CD14-positive monocyte (primary cell): ENCODE data around the gene UQCC5. TPM values are rescaled to one million over a fixed set of nuclear protein-coding genes. Genes with fewer than 3 reads are reported as not detected.

Source experiments
- DNase-seq, 3 donors: peaks; one replicate each; pipeline ENCODE4 v3.0.0-alpha.2; 2011 to 2022
- H2AFZ ChIP-seq: 2 replicates; pipeline ENCODE4 v1.6.0; 2012; ENCODE audit warnings: mild to moderate bottlenecking, low read depth, low read length, inconsistent platforms; ENCODE audit not compliant: insufficient read depth, poor library complexity, severe bottlenecking
- H3K27ac ChIP-seq, 2 donors: 1 replicate in 1 of 2; 2 replicates in 1 of 2; pipeline ENCODE4 v1.5.1; 2012 to 2013; ENCODE audit warnings: low read length in 2 of 2, control low read depth in 1 of 2, inconsistent platforms in 1 of 2, low read depth in 1 of 2, mild to moderate bottlenecking in 1 of 2
- H3K27me3 ChIP-seq, 2 donors: one replicate each; pipeline versions ENCODE4 v1.6.0 to v1.6.1; 2011 to 2013; ENCODE audit warnings: low read length in 2 of 2; ENCODE audit not compliant: control insufficient read depth in 2 of 2, insufficient read depth in 2 of 2
- H3K36me3 ChIP-seq, 2 donors: replicated peaks in 1 of 2; 1 replicate in 1 of 2; 2 replicates in 1 of 2; pipeline versions ENCODE4 v1.5.1 to v1.6.1; 2012 to 2013; ENCODE audit warnings: low read length in 2 of 2, control low read depth in 1 of 2, inconsistent platforms in 1 of 2, mild to moderate bottlenecking in 1 of 2; ENCODE audit not compliant: insufficient read depth in 2 of 2, control insufficient read depth in 1 of 2
- H3K4me1 ChIP-seq, 2 donors: 1 replicate in 1 of 2; 2 replicates in 1 of 2; pipeline versions ENCODE4 v1.5.1 to v1.6.1; 2012 to 2013; ENCODE audit warnings: low read length in 2 of 2, control low read depth in 1 of 2, inconsistent platforms in 1 of 2, mild to moderate bottlenecking in 1 of 2, moderate library complexity in 1 of 2; ENCODE audit not compliant: insufficient read depth in 2 of 2, control insufficient read depth in 1 of 2
- H3K4me2 ChIP-seq: replicated peaks from 2 replicates; pipeline ENCODE3; 2012; ENCODE audit warnings: low read length, moderate library complexity, mild to moderate bottlenecking; ENCODE audit not compliant: poor library complexity, severe bottlenecking; ENCODE audit errors: extremely low read depth
- H3K4me3 ChIP-seq, 3 experiments: fragments of 200-600 bp in 1 of 3; sonication (generic) in 1 of 3; replicated peaks in 1 of 3; 1 replicate in 2 of 3; 2 replicates in 1 of 3; pipeline ENCODE4 v1.5.1; 2011 to 2013; ENCODE audit warnings: low read length in 3 of 3, mild to moderate bottlenecking in 3 of 3, control low read depth in 2 of 3, low read depth in 2 of 3, inconsistent platforms in 1 of 3, moderate library complexity in 1 of 3
- H3K79me2 ChIP-seq: 2 replicates; pipeline ENCODE4 v1.6.0; 2012; ENCODE audit warnings: mild to moderate bottlenecking, control low read depth, inconsistent platforms, low read length, moderate library complexity; ENCODE audit not compliant: insufficient read depth
- H3K9ac ChIP-seq: 2 replicates; pipeline ENCODE4 v1.6.0; 2017; ENCODE audit warnings: low read length, mild to moderate bottlenecking; ENCODE audit not compliant: insufficient read depth, poor library complexity, severe bottlenecking
- H3K9me3 ChIP-seq, 2 donors: replicated peaks in 1 of 2; 1 replicate in 1 of 2; 2 replicates in 1 of 2; pipeline versions ENCODE4 v1.5.1 to v1.6.1; 2012 to 2013; ENCODE audit warnings: low read length in 2 of 2, control low read depth in 1 of 2; ENCODE audit not compliant: control insufficient read depth in 1 of 2, insufficient read depth in 1 of 2
- H4K20me1 ChIP-seq: 2 replicates; pipeline ENCODE4 v1.6.0; 2012; ENCODE audit warnings: mild to moderate bottlenecking, low read length, control low read depth, moderate library complexity; ENCODE audit not compliant: insufficient read depth
- H3K27ac Mint-ChIP-seq, 7 donors: one replicate each; pipeline ENCODE4 v1.8.0; 2020; ENCODE audit warnings: mild to moderate bottlenecking in 7 of 7, mixed read lengths in 7 of 7, moderate library complexity in 6 of 7, inconsistent platforms in 2 of 7
- H3K27me3 Mint-ChIP-seq, 3 donors: one replicate each; pipeline ENCODE4 v1.8.0; 2021 to 2022; ENCODE audit warnings: low read depth in 3 of 3, mild to moderate bottlenecking in 3 of 3, mixed read lengths in 3 of 3, moderate library complexity in 3 of 3, inconsistent platforms in 1 of 3
- H3K36me3 Mint-ChIP-seq, 2 donors: one replicate each; pipeline ENCODE4 v1.8.0; 2020; ENCODE audit warnings: mixed read lengths in 2 of 2, inconsistent platforms in 1 of 2, mild to moderate bottlenecking in 1 of 2
- H3K4me1 Mint-ChIP-seq: one replicate; pipeline ENCODE4 v1.8.0; 2020; ENCODE audit warnings: mild to moderate bottlenecking, mixed read lengths
- H3K4me3 Mint-ChIP-seq, 2 donors: one replicate each; pipeline ENCODE4 v1.8.0; 2020; ENCODE audit warnings: mild to moderate bottlenecking in 2 of 2, mixed read lengths in 2 of 2, moderate library complexity in 1 of 2
- H3K9me3 Mint-ChIP-seq, 7 donors: one replicate each; pipeline ENCODE4 v1.8.0; 2020 to 2022; ENCODE audit warnings: mixed read lengths in 7 of 7, mild to moderate bottlenecking in 6 of 7, moderate library complexity in 6 of 7, inconsistent platforms in 2 of 7
- WGBS: methylation state at CpG from one replicate; pipeline ENCODE4 v1.1.5; 2013; ENCODE audit warnings: missing lambda C conversion rate; ENCODE audit not compliant: insufficient coverage; 5-methylcytosine and 5-hydroxymethylcytosine counted together
- intact Hi-C, 2 donors: fragments of 100-400 bp; cut with micrococcal nuclease; formaldehyde crosslinking; loops; one replicate each; pipeline versions ENCODE4 v1.15.0 to v1.15.1; 2023
- polyA plus RNA-seq, 3 donors: library from polyadenylated mRNA; depleted of rRNA in 1 of 3; unstranded in 2 of 3; stranded (reverse) in 1 of 3; fragments of 300-500 nt in 2 of 3; fragments of >200 nt in 1 of 3; fragmentation: Illumina TruSeq in 2 of 3; gene quantifications; 1 replicate in 2 of 3; 2 replicates in 1 of 3; pipeline ENCODE4 v1.2.3, GENCODE V29; 2012 to 2021
- TF ChIP-seq, protein P1 (sequence below): fragments of 200-600 bp; IDR thresholded peaks from one replicate; pipeline ENCODE4 v1.8.0; 2022; ENCODE audit warnings: antibody characterized with exemption, mild to moderate bottlenecking

UQCC5 gene
- polyA plus RNA-seq, 3 donors, result 1.4 to 52.1 (median 43.3) TPM

DNA sequence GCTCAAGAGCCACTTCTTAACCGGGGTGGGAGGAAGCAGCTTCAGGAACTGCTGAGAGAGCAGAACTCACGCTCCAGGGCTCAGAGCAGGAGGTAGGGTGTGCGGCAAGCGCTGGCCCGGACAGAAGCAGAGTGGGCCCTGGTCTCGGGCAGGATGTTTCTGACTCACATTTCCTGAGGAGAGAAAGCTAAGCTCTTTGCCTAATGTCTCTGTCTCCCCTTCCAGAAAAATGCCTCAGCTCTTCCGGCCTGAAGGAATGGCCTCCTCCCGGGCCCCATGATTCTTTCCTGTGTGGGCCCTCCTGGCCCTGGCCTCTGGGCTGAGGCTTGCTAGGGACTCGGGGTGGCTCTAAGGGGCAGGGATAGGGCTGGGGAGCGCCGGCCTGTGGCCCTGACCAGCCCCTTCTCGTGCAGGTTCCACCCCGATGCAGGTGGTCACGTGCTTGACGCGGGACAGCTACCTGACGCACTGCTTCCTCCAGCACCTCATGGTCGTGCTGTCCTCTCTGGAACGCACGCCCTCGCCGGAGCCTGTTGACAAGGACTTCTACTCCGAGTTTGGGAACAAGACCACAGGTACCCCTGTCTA, 45.4 kb upstream of the UQCC5 start:
- peaks cover 60% of the 10 kb centered on the region for H3K4me1 Mint-ChIP-seq
- peak overlapping the region; percentile 63 for H2AFZ ChIP-seq
- H3K27me3 Mint-ChIP-seq, result peaks cover 0 to 3% (median 0%) of the 10 kb centered on the region in 3 donors
- no peaks in the 10 kb centered on the region for H3K9me3 ChIP-seq
- intact Hi-C loops, result no loop called here
- peak; percentile 63 to 78 (median 77) for DNase-seq
- peak overlapping the region; percentile 58 for H3K4me2 ChIP-seq
- H3K36me3 Mint-ChIP-seq, result peaks cover 56 to 69% of the 10 kb centered on the region in 2 donors
- H3K9ac ChIP-seq, result peak overlapping the region; percentile 55
- peak overlapping the region in 1 of 3 experiments; percentile 53 for H3K4me3 ChIP-seq
- H3K4me3 Mint-ChIP-seq, result peak overlapping the region; percentile 47 to 59
- TF ChIP-seq, protein P1, sequence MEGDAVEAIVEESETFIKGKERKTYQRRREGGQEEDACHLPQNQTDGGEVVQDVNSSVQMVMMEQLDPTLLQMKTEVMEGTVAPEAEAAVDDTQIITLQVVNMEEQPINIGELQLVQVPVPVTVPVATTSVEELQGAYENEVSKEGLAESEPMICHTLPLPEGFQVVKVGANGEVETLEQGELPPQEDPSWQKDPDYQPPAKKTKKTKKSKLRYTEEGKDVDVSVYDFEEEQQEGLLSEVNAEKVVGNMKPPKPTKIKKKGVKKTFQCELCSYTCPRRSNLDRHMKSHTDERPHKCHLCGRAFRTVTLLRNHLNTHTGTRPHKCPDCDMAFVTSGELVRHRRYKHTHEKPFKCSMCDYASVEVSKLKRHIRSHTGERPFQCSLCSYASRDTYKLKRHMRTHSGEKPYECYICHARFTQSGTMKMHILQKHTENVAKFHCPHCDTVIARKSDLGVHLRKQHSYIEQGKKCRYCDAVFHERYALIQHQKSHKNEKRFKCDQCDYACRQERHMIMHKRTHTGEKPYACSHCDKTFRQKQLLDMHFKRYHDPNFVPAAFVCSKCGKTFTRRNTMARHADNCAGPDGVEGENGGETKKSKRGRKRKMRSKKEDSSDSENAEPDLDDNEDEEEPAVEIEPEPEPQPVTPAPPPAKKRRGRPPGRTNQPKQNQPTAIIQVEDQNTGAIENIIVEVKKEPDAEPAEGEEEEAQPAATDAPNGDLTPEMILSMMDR, result no peak
- no peaks in the 10 kb centered on the region for H3K27me3 ChIP-seq
- H3K27ac ChIP-seq, result peak overlapping the region; percentile 61 to 82
- peaks cover 0 to 3% (median 0%) of the 10 kb centered on the region in 7 donors for H3K9me3 Mint-ChIP-seq
- WGBS, result 29% methylated on average over 21 of the region's 23 CpGs
- H3K27ac Mint-ChIP-seq, result peak overlapping the region; percentile 65 to 88 (median 83)
- peaks cover 65 to 68% of the 10 kb centered on the region in 2 donors for H3K4me1 ChIP-seq
- peaks cover 17% of the 10 kb centered on the region for H3K79me2 ChIP-seq
- H4K20me1 ChIP-seq, result no peaks in the 10 kb centered on the region
- H3K36me3 ChIP-seq, result peaks cover 45 to 64% of the 10 kb centered on the region in 2 donors

DNA sequence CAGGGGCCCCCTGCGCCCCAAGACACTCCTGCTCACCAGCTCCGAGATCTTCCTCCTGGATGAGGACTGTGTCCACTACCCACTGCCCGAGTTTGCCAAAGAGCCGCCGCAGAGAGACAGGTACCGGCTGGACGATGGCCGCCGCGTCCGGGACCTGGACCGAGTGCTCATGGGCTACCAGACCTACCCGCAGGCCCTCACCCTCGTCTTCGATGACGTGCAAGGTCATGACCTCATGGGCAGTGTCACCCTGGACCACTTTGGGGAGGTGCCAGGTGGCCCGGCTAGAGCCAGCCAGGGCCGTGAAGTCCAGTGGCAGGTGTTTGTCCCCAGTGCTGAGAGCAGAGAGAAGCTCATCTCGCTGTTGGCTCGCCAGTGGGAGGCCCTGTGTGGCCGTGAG, 44.3 kb upstream of the UQCC5 start:
- Histone ChIP-seq H3K36me3 (peaks cover 38 to 54% of the 10 kb centered on the region in 2 donors), H3K27me3 (no peaks in the 10 kb centered on the region), H4K20me1 (no peaks in the 10 kb centered on the region), H2AFZ (no peak overlapping the region), H3K9ac (no peak overlapping the region), H3K4me1 (peaks cover 75 to 78% of the 10 kb centered on the region in 2 donors), H3K4me3 (no peak overlapping the region), H3K4me2 (no peak overlapping the region), H3K79me2 (peaks cover 27% of the 10 kb centered on the region), H3K27ac (no peak overlapping the region), H3K9me3 (no peaks in the 10 kb centered on the region)
- peaks cover 0 to 3% (median 0%) of the 10 kb centered on the region in 3 donors for H3K27me3 Mint-ChIP-seq
- no peak for DNase-seq
- H3K36me3 Mint-ChIP-seq, result peaks cover 50 to 63% of the 10 kb centered on the region in 2 donors
- no peak overlapping the region for H3K4me3 Mint-ChIP-seq
- intact Hi-C loops, result no loop called here
- peaks cover 69% of the 10 kb centered on the region for H3K4me1 Mint-ChIP-seq
- peak overlapping the region in 1 of 7 donors; percentile 59 for H3K27ac Mint-ChIP-seq
- TF ChIP-seq, protein P1, result no peak
- WGBS, result over 99% methylated on average over 21 of the region's 21 CpGs
- H3K9me3 Mint-ChIP-seq, result peaks cover 0 to 3% (median 0%) of the 10 kb centered on the region in 7 donors
